Smooth muscle cell (in vitro differentiated cells): Measurements from ENCODE around the gene TLL2. TPM values are rescaled to one million over a fixed set of nuclear protein-coding genes. Genes with fewer than 3 reads are reported as not detected.

Source experiments
- DNase-seq: peaks from one replicate; lab custom pipeline; 2025; ENCODE audit not compliant: unreplicated experiment; lab: John Stamatoyannopoulos, UW
- H2AFZ ChIP-seq: fragments of 200-600 bp; sonication (generic); 2 replicates; pipeline ENCODE4 v1.6.0; 2016; ENCODE audit warnings: antibody characterized with exemption, low read depth, mild to moderate bottlenecking
- H3F3A ChIP-seq: fragments of 200-600 bp; sonication (generic); 2 replicates; pipeline ENCODE4 v1.6.0; 2017; ENCODE audit warnings: antibody characterized with exemption, low read depth
- H3K27ac ChIP-seq: fragments of 200-600 bp; sonication (generic); 2 replicates; pipeline ENCODE4 v1.5.1; 2016; ENCODE audit warnings: low read depth, mild to moderate bottlenecking
- H3K27me3 ChIP-seq: fragments of 200-600 bp; sonication (generic); 2 replicates; pipeline ENCODE4 v1.6.1; 2016; ENCODE audit warnings: low read depth, mild to moderate bottlenecking
- H3K36me3 ChIP-seq: fragments of 200-600 bp; sonication (generic); 2 replicates; pipeline ENCODE4 v1.5.1; 2016; ENCODE audit warnings: low read depth
- H3K4me1 ChIP-seq: fragments of 200-600 bp; sonication (generic); 2 replicates; pipeline ENCODE4 v1.5.1; 2016; ENCODE audit warnings: low read depth
- H3K4me2 ChIP-seq: fragments of 200-600 bp; sonication (generic); 2 replicates; pipeline ENCODE4 v1.6.0; 2016; ENCODE audit warnings: mild to moderate bottlenecking
- H3K4me3 ChIP-seq: fragments of 200-600 bp; sonication (generic); 2 replicates; pipeline ENCODE4 v1.5.1; 2016; ENCODE audit warnings: mild to moderate bottlenecking
- H3K79me2 ChIP-seq: fragments of 200-600 bp; sonication (generic); 2 replicates; pipeline ENCODE4 v1.6.0; 2016; ENCODE audit warnings: low read depth, mild to moderate bottlenecking
- H3K9ac ChIP-seq: fragments of 200-600 bp; sonication (generic); 2 replicates; pipeline ENCODE4 v1.6.0; 2016; ENCODE audit warnings: low read depth
- H3K9me3 ChIP-seq: fragments of 200-600 bp; sonication (generic); replicated peaks from 2 replicates; pipeline ENCODE4 v1.5.1; 2016; ENCODE audit warnings: low read depth
- H4K20me1 ChIP-seq: fragments of 200-600 bp; sonication (generic); 2 replicates; pipeline ENCODE4 v1.6.0; 2016; ENCODE audit warnings: low read depth
- CTCF ChIP-seq: fragments of 200-600 bp; sonication (generic); IDR thresholded peaks from 2 replicates; pipeline ENCODE4 v1.5.1; 2017; ENCODE audit warnings: borderline replicate concordance, mild to moderate bottlenecking, antibody characterized with exemption; ENCODE audit not compliant: insufficient read depth, poor library complexity, severe bottlenecking
- WGBS: methylation state at CpG from one replicate; pipeline ENCODE4 v1.1.7; 2016; ENCODE audit warnings: low lambda C conversion rate; 5-methylcytosine and 5-hydroxymethylcytosine counted together
- polyA plus RNA-seq: library from polyadenylated mRNA; unstranded; fragments of >200 nt; fragmentation: Nextera tagmentation; extraction: Ambion mirVana; gene quantifications from 2 replicates; pipeline ENCODE4 v1.2.1, GENCODE V29; 2016
- total RNA-seq: library from RNA; depleted of rRNA; stranded (reverse); fragments of >200 nt; gene quantifications from 2 replicates; pipeline ENCODE4 v1.2.3, GENCODE V29; 2014

TLL2 gene
- total and polyA plus RNA-seq, 2 experiments from 2014 or later: 0.18 TPM; not detected in 1

GRCh38 chr10:96421995-96422394 is 91.7 kb downstream of the TLL2 start:
- Histone ChIP-seq H3K36me3 (no peaks in the 10 kb centered on the region), H3F3A (peaks cover 4% of the 10 kb centered on the region), H3K9ac (no peak overlapping the region), H3K4me1 (peaks cover 6% of the 10 kb centered on the region), H3K9me3 (no peaks in the 10 kb centered on the region), H3K79me2 (no peaks in the 10 kb centered on the region), H3K4me3 (no peak overlapping the region), H4K20me1 (no peaks in the 10 kb centered on the region), H3K27me3 (peaks cover 13% of the 10 kb centered on the region), H3K27ac (no peak overlapping the region), H3K4me2 (no peak overlapping the region), H2AFZ (no peak overlapping the region)
- no peak for DNase-seq
- no peak for TF ChIP-seq CTCF
- 14% methylated on average over 1 of the region's 1 CpG for WGBS

GRCh38 chr10:96420228-96421009 is 93.3 kb downstream of the TLL2 start:
- WGBS: 94% methylated on average over 15 of the region's 15 CpGs
- peaks cover 7% of the 10 kb centered on the region for H3F3A ChIP-seq
- no peaks in the 10 kb centered on the region for H4K20me1 ChIP-seq
- H3K4me1 ChIP-seq: peaks cover 13% of the 10 kb centered on the region
- no peak overlapping the region for H3K4me2 ChIP-seq
- DNase-seq: no peak
- no peak overlapping the region for H3K9ac ChIP-seq
- no peak overlapping the region for H3K4me3 ChIP-seq
- H3K27ac ChIP-seq: no peak overlapping the region
- H2AFZ ChIP-seq: no peak overlapping the region
- TF ChIP-seq CTCF: no peak
- no peaks in the 10 kb centered on the region for H3K36me3 ChIP-seq
- H3K9me3 ChIP-seq: no peaks in the 10 kb centered on the region
- no peaks in the 10 kb centered on the region for H3K79me2 ChIP-seq
- no peaks in the 10 kb centered on the region for H3K27me3 ChIP-seq

- TF ChIP-seq CTCF: no peak
- no peaks in the 10 kb centered on the region for H3K27me3 ChIP-seq
- H4K20me1 ChIP-seq: no peaks in the 10 kb centered on the region
- H3F3A ChIP-seq: peaks cover 7% of the 10 kb centered on the region
- no peak overlapping the region for H3K4me3 ChIP-seq
- H3K79me2 ChIP-seq: no peaks in the 10 kb centered on the region
- H3K9ac ChIP-seq: no peak overlapping the region
- no peak overlapping the region for H2AFZ ChIP-seq
- 91% methylated on average over 3 of the region's 3 CpGs for WGBS
- peaks cover 13% of the 10 kb centered on the region for H3K4me1 ChIP-seq
- H3K36me3 ChIP-seq: no peaks in the 10 kb centered on the region
- no peak for DNase-seq
- no peaks in the 10 kb centered on the region for H3K9me3 ChIP-seq
- no peak overlapping the region for H3K27ac ChIP-seq
- H3K4me2 ChIP-seq: no peak overlapping the region
These were observed 94.4 kb downstream of the TLL2 start for GRCh38 chr10:96419351-96419750.

- H3F3A ChIP-seq: peaks cover 7% of the 10 kb centered on the region
- H3K4me2 ChIP-seq: no peak overlapping the region
- H3K36me3 ChIP-seq: no peaks in the 10 kb centered on the region
- H3K27ac ChIP-seq: no peak overlapping the region
- TF ChIP-seq CTCF: no peak
- peaks cover 13% of the 10 kb centered on the region for H3K4me1 ChIP-seq
- no peak for DNase-seq
- H2AFZ ChIP-seq: no peak overlapping the region
- no peak overlapping the region for H3K9ac ChIP-seq
- no peaks in the 10 kb centered on the region for H3K79me2 ChIP-seq
- no peaks in the 10 kb centered on the region for H3K9me3 ChIP-seq
- no peak overlapping the region for H3K4me3 ChIP-seq
- H3K27me3 ChIP-seq: no peaks in the 10 kb centered on the region
- H4K20me1 ChIP-seq: no peaks in the 10 kb centered on the region
These were observed 95.1 kb downstream of the TLL2 start for GRCh38 chr10:96418582-96418981.
